Peyer's patch (tissue), 4 donors: ENCODE results near the gene NCOA6.

Source experiments
- POLR2A ChIP-seq, 2 donors: fragments of 450-650 bp; IDR thresholded peaks; one replicate each; pipeline ENCODE4 v1.5.1; 2017; ENCODE audit warnings: antibody characterized with exemption in 2 of 2, mild to moderate bottlenecking in 2 of 2, moderate library complexity in 2 of 2
- TF ChIP-seq, protein P1 (sequence below), 6 experiments: fragments of 450-650 bp in 4 of 6; fragments of 200-600 bp in 2 of 6; sonication (generic) in 1 of 6; IDR thresholded peaks; one replicate each; pipeline ENCODE4 v1.5.1; 2017 to 2019; ENCODE audit warnings: antibody characterized with exemption in 6 of 6, mild to moderate bottlenecking in 3 of 6, moderate library complexity in 1 of 6

DNA sequence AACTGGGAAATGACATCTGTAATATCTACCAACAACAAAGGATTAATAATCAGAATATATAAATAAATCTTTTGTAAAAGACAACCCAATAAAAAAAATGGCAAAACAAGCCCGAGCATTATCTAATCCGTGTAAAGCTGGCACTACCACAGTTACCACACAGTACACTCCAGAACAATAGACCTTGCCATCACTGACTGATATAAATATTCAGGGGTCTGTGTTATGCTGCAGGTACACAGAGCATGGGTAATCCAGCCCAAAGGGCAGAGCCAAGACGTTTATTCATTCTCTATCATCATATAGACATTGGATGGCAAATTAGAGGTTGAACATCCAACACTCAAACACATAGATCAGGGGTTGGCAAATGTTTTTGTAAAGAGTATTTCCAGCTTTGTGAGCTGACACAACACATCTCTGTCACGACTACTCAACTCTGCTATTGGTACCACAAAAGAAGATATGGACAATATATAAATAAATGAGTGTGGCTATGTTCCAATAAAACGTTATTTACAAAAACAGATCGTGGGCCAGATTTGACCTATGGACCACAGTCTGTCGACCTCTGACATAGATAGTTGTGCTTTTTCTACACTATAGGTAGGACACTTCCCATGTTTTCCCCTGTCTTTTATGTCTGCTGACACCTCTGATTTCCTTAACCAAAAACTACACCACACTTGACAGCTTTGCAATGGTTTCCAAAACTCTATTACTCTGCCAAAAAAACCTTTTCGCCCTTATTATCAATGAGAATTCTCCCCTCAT lies 4.5 kb downstream of the NCOA6 start:
- TF ChIP-seq, protein P1, sequence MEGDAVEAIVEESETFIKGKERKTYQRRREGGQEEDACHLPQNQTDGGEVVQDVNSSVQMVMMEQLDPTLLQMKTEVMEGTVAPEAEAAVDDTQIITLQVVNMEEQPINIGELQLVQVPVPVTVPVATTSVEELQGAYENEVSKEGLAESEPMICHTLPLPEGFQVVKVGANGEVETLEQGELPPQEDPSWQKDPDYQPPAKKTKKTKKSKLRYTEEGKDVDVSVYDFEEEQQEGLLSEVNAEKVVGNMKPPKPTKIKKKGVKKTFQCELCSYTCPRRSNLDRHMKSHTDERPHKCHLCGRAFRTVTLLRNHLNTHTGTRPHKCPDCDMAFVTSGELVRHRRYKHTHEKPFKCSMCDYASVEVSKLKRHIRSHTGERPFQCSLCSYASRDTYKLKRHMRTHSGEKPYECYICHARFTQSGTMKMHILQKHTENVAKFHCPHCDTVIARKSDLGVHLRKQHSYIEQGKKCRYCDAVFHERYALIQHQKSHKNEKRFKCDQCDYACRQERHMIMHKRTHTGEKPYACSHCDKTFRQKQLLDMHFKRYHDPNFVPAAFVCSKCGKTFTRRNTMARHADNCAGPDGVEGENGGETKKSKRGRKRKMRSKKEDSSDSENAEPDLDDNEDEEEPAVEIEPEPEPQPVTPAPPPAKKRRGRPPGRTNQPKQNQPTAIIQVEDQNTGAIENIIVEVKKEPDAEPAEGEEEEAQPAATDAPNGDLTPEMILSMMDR (IDR thresholded peaks at IDR 0.05), result no peak
- TF ChIP-seq POLR2A (IDR thresholded peaks at IDR 0.05), result no peak
